ENCODE data around the gene BEND7.
"Not testable (repeated sequence)": the region's sequence is repeated elsewhere in the genome, so short reads cannot be mapped to it uniquely, and the experiment has no call there.

The BEND7 gene

GRCh38 chr10:13420532-13421307, 108.1 kb downstream of the BEND7 start:
- no peak for DNase-seq (ENCODE audit: low read depth)

GRCh38 chr10:13417459-13418126, 111.2 kb downstream of the BEND7 start:
- DNase-seq (ENCODE audit: low read depth), result no peak

GRCh38 chr10:13416760-13417159, 112.1 kb downstream of the BEND7 start:
- no peak for DNase-seq (ENCODE audit: low read depth)

GRCh38 chr10:13414855-13415254, 114.0 kb downstream of the BEND7 start:
- DNase-seq (ENCODE audit: low read depth), result no peak

GRCh38 chr10:13414137-13414536, 114.7 kb downstream of the BEND7 start:
- DNase-seq (ENCODE audit: low read depth), result no peak

GRCh38 chr10:13412894-13413293, 115.9 kb downstream of the BEND7 start:
- DNase-seq (ENCODE audit: low read depth), result no peak

- no peak for DNase-seq (ENCODE audit: low read depth)
Observed at GRCh38 chr10:13404791-13405190, 124.0 kb downstream of the BEND7 start.

GRCh38 chr10:13404305-13404759, 124.5 kb downstream of the BEND7 start:
- no peak for DNase-seq (ENCODE audit: low read depth)

- DNase-seq (ENCODE audit: low read depth), result not testable (repeated sequence)
Observed at GRCh38 chr10:13403426-13403825, 125.4 kb downstream of the BEND7 start.

GRCh38 chr10:13402021-13402420, 126.8 kb downstream of the BEND7 start:
- no peak for DNase-seq (ENCODE audit: low read depth)

- DNase-seq (ENCODE audit: low read depth), result no peak
Observed at GRCh38 chr10:13401142-13401541, 127.7 kb downstream of the BEND7 start.

- DNase-seq (ENCODE audit: low read depth), result no peak
Observed at GRCh38 chr10:13400196-13400965, 128.4 kb downstream of the BEND7 start.

- DNase-seq (ENCODE audit: low read depth), result no peak
Observed at GRCh38 chr10:13399752-13400151, 129.1 kb downstream of the BEND7 start.

- no peak for DNase-seq (ENCODE audit: low read depth)
Observed at GRCh38 chr10:13399236-13399635, 129.6 kb downstream of the BEND7 start.

GRCh38 chr10:13397052-13397451, 131.8 kb downstream of the BEND7 start:
- no peak for DNase-seq (ENCODE audit: low read depth)

GRCh38 chr10:13396369-13396768, 132.4 kb downstream of the BEND7 start:
- no peak for DNase-seq (ENCODE audit: low read depth)

- no peak for DNase-seq (ENCODE audit: low read depth)
Observed at GRCh38 chr10:13395540-13395939, 133.3 kb downstream of the BEND7 start.

- DNase-seq (ENCODE audit: low read depth), result no peak
Observed at GRCh38 chr10:13393640-13394039, 135.2 kb downstream of the BEND7 start.

GRCh38 chr10:13392701-13393100, 136.1 kb downstream of the BEND7 start:
- DNase-seq (ENCODE audit: low read depth), result no peak

All from GM04503 (cell line).